K562 (cell line): Measurements from ENCODE around the gene GUF1.

Experiments used
- IRF1 ChIP-seq: sonication (generic); formaldehyde crosslinking; IDR thresholded peaks from 2 replicates; pipeline ENCODE4 v1.8.0; 2022; ENCODE audit warnings: missing genetic modification reagents, mild to moderate bottlenecking, borderline replicate concordance
- KLF6 ChIP-seq: fragments of 250-450 bp; sonication (Bioruptor Pico); IDR thresholded peaks from 2 replicates; pipeline ENCODE4 v1.4.0; 2020; ENCODE audit warnings: mild to moderate bottlenecking, moderate library complexity, borderline replicate concordance
- MXD1 ChIP-seq: fragments of 250-450 bp; sonication (Bioruptor Pico); IDR thresholded peaks from 2 replicates; pipeline ENCODE4 v1.8.0; 2021; ENCODE audit warnings: borderline replicate concordance, mild to moderate bottlenecking, moderate library complexity; ENCODE audit not compliant: poor library complexity, severe bottlenecking
- RBM15 ChIP-seq: fragments of 200-400 bp; formaldehyde crosslinking; IDR thresholded peaks from 2 replicates; pipeline ENCODE4 v1.6.1; 2018; ENCODE audit warnings: mild to moderate bottlenecking, low read length, moderate library complexity; ENCODE audit not compliant: insufficient read depth

- TF ChIP-seq KLF6 (no peak), MXD1 (CRISPR knock-in tag) (no peak), RBM15 (no peak), IRF1 (CRISPR knock-in tag) (no peak)
These were observed 46.1 kb upstream of the GUF1 start for GRCh38 chr4:44632089-44632488.
